Colon (tissue), 2 donors: ENCODE measurements around the gene TMEM247.
"Not testable (repeated sequence)": the region's sequence is repeated elsewhere in the genome, so short reads cannot be mapped to it uniquely, and the experiment has no call there.

ENCODE experiments used
- FAIRE-seq: peaks from 2 replicates; lab custom pipeline; 2012; peaks lifted over from hg19 to GRCh38; lab: Jason Lieb, UNC
- donor health status: control.
- donor health status: control.

The TMEM247 gene

DNA sequence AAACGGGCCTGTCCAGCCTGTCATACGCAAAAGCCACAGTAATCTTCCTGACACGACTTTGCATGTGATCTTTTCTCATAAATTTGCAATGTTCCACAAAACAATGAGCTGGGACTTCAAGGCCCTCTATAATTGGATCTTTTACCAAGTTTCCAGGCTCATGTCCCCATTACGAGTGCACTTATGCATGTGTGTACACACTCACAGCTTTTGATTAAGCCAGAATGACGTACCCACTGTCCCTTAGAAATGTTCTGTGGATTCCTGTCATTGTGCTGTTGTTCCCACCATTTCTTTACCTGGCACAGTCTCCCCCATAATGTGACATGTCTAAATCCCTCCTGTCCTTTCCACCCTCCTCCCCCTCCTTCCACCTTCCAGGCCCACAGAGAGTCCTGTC is 19.7 kb upstream of the TMEM247 start:
- FAIRE-seq = no peak

DNA sequence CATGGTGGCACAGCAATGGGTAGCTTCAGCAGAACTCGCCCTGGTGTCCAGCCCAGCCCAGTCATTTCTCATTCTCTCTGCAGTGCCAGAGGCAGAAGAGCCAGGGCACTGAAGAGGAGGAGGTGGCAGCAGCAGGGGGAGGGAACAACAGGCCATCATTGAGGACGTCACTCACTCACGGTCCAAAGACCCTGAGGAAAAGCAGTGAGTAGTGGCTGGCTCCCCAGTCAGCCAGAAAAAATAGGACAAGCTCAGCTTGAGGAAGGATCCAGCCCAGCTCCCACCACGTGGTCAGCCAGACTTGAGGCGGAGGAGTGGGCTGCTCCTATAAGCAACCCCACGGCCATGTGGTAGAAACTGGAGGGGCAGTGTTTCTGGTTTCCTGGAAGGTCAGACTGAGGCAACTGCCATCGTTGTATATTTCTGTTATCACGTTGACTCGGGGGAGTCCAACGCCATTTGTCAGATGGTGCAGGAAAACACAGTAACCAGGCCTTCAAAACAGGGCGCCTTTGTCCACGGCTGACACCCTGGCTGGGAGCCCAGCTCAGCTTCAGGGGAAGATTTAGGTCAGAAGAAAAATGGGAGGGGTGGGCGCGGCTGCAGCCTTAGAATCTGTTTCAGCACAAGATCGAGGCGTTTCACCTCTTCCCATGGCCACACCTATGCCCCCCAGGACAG is 19.0 kb upstream of the TMEM247 start:
- no peak for FAIRE-seq

DNA sequence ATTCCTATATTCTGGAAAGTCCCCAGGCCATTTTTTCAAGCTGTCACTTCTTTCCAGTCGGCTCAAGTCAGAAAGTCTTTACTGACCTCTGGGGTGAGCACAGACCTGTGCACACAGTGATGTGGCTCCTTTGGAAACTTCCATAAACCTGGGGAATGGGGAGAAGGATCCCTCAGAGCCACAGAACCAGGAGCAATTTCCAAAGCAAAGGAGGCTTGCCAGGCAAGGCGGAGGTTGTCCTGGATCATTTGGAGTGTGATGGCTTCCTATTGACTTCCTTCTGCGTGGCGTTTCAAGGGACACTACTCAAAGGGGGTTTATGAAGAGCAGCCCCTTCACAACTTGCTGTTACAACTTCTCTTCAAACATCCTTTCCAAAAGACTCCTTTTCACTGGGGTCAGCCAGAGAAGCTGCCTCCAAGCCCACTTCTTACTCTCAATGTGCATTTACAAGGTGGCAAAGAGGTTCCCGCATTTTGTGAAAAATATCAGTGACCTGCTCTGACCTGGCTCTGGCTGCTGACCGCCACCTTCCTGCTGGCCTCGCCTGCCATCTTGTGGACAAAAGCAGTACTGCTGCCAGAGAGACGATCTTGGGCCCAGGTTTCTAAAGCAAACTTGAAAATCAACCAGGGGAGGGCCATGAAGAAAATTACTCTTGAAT is 18.2 kb upstream of the TMEM247 start:
- no peak for FAIRE-seq

DNA sequence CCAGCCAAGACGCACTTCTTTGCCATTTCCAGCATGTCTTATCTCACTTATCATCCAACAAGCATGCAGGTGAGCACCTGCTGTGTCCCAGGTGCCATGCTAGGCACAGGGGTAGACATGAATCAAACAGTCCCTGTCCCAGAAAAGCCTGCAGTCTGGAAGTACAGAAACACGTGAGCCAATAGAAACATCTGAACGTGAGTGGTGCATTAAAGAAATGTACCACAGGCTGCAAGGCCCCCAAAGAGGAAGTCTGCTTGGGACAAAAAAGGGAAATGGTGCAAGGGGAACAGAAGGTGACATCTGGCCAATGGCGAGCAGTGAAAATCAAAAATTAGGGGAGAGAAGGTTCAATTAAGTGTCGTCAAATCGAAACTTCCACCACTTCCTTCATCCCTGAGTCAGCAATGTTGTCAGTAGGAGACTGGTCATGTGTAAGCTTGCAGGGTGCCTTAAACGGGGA is 17.6 kb upstream of the TMEM247 start:
- no peak for FAIRE-seq

DNA sequence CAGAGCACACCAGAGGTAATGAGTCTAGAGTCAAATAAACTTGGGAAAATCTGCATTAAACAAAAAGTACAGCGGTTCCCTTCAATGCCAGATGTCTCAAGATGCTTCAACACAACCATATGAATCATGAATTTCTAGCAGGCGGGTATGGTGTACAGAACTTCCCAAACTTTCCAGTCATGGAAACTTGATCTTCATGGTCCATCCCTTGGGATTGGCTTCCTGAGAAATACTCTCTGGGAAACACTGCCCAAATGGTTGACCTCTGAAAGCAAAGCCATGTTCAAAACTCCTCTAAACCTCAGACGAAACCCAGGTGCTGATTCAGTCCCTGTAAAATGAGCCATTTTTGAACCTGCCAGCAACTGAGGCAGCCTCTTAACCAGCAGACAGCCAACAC is 16.4 kb upstream of the TMEM247 start:
- no peak for FAIRE-seq

DNA sequence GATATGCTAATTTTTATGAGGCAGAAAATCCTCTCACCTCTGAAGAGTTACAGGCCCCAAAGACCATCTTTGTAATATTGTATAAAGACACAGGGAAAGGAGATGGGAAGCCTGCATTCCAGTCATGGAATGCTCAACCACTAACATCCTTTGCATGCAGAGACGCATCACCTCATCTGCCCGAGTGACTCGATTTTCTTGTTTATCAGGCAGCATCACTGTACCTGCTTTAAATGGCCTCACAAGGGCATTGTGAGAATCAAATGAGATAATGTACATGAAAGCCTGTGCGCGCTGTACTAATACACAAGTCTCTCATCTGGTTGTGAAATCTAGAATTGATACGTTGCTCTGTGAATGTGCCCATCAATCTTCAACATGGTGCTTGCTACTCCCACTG is 10.2 kb upstream of the TMEM247 start:
- no peak for FAIRE-seq

DNA sequence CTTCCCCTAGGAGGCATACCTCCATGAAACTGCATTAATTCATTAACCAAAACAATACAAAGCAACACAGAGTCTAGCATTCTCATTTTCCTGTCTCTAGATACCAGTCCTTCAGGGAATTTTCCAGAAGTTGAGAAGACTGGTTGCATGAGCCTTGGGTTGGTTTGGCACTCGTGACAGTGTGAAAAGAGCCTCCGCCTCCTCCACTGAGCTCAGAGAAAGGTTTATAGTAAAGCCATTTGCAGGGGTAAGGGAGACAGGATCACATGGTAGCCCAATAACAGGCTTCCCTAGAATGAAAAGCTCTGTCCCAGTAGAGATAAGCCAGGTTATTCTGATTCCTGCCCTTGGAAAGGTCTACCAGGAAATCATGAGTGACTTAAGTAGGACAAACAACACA is 9.7 kb upstream of the TMEM247 start:
- FAIRE-seq = no peak

DNA sequence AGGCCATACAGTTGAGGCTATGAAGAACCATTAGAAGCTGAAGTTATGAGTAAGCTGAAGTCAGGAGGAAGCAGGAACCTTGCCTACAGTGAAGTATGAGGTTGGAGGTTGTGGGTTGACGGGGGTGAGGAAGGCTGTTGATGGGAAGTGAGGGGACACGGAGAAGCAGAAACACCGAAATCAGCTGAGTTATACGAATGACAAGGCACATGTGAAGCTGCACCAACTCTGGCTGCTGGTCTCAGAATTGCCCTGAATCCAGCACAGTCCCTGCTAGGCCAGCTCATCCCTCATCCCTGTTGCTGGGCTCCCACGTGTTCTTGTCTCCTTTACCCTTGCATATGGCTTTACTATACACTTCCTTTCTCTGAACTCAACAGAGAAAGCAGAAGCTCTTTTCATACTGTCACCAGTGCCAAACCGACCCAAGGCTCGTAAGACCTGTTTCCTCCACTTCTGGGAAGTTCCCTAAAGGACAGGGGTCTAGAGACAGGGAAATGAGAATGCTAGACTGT is 9.2 kb upstream of the TMEM247 start:
- no peak for FAIRE-seq

DNA sequence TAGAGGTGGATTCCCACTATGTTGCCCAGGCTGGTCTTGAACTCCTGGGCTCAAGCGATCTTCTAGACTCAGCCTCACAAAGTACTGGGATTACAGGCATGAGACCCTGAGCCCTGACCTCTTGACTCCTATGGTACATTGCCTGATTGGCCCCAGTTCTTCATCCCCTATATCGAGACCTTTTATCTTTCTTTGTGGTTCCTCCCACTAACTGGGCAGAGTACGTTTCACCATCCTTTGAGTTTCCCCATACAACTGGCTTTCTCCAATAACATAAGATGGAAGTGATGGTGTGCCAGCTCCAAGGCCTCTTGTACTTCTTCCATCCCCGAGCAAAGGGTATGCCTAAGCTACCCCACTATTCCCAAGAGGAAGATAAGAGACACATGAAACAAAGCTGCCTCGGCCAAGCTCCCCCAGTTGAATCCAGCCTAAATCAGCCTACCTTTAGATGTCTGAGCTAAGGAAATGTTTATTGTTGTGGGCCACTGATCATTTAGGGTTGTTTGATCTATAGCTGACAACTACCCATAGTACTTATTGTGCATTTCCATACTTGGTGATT is 8.3 kb upstream of the TMEM247 start:
- FAIRE-seq = no peak

DNA sequence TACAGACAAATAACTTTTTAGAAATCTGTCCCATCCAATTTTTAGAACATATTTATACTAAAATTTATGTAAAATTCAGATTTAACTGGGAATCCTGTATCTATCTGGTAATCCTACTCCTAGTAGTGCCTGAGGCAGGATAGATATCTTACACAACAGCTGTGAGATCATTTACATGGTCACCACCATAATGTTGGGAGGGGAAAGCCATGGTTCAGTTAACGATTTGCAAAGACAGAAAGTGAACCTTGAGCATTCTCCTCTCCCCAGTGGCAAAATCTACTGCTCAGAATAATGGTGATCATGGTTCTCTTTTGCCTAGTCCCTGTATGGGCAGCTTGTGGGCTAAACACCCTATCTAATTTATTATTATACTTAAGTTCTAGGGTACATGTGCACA is 7.7 kb upstream of the TMEM247 start:
- FAIRE-seq = no peak

DNA sequence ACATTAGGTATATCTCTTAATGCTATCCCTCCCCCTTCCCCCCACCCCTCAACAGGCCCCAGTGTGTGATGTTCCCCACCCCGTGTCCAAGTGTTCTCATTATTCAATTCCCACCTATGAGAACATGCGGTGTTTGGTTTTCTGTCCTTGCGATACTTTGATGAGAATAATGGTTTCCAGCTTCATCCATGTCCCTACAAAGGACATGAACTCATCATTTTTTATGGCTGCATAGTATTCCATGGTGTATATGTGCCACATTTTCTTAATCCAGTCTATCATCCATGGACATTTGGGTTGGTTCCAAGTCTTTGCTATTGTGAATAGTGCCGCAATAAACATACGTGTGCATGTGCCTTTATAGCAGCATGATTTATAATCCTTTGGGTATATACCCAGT is 7.2 kb upstream of the TMEM247 start:
- FAIRE-seq = not testable (repeated sequence)

DNA sequence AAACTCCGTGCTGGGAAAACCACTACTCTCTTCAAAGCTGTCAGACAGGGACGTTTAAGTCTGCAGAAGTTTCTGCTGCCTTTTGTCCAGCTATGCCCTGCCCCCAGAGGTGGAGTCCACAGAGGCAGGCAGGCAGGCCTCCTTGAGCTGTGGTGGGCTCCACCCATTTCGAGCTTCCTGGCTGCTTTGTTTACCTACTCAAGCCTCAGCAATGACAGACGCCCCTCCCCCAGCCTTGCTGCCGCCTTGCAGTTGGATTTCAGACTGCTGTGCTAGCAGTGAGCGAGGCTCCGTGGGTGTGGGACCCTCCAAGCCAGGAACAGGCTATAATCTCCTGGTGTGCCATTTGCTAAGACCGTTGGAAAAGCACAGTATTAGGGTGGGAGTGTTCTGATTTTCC is 1.9 kb upstream of the TMEM247 start:
- not testable (repeated sequence) for FAIRE-seq

DNA sequence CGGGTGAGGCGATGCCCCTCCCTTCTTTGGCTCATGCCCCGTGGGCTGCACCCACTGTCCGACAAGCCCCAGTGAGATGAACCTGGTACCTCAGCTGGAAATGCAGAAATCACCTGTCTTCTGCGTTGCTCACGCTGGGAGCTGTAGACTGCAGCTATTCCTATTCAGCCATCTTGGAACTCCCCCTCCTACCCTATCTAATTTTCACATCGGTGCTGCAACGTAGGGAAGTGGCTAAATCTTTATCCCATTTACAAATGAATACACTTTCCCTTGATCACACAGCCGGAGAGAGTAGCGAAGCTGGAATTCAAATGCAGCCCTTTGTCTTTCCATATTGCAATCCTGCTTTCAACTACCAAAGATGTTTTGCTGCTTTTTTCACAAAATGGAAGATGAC is 1.4 kb upstream of the TMEM247 start:
- no peak for FAIRE-seq

DNA sequence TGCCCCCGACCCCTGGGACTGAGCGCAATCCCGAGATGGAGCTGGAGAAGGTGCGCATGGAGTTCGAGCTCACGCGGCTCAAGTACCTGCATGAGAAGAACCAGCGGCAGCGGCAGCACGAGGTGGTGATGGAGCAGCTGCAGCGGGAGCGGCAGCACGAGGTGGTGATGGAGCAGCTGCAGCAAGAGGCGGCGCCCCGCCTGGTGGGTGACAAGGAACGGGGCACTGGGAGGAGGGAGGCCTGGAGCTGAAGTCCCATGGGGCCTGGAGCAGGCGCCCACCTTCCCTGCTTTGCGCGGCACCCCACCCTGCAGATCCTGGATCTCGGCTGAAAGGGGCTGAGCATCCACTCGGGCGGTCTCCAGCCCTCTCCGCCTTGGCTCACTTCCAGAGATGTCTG is 1.2 kb downstream of the TMEM247 start:
- FAIRE-seq = no peak

DNA sequence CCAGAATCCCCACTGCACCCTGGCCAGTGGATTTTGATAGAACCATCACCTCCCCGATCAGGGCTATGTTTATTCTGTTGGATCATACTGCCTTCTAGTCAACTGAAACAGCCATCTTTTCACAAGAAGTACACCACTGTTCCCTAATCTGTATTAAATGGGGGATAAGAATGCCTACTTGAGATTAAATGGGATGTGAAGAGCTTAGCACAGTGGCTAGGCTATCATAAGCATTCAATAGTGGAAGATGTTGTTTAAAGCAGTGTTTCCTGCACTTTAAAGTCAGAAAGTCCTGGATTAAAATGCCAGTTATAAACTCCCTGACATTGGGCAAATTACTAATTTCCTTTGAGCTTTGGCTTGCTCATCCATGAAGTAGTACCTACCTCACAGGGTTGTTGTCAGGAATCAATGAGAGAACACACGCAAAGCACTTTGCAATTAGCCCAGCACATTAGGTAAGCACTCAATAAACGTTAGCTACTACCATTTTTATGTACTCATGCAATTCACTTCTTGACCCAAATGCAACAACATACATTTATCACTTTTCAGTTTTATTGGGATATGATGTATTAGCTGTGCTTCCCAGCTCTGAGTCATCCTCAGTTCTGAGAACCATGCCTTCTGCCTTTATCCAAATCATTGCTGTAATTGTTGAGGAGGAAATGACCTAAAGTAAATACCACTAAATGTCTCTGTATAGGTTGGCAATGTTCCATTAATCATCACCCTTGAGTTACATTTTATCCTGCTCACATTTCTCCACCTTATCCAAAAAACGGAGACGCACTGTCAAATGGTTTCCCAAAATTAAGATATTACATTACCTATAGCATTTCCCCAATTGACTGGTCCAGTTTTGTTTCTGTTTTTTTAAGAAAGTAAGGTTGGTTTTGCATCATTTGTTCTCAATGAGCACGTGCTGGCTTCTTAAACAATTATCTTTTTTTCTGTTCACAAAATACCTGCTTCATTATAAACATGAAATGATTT is 2.1 kb downstream of the TMEM247 start:
- FAIRE-seq = no peak

DNA sequence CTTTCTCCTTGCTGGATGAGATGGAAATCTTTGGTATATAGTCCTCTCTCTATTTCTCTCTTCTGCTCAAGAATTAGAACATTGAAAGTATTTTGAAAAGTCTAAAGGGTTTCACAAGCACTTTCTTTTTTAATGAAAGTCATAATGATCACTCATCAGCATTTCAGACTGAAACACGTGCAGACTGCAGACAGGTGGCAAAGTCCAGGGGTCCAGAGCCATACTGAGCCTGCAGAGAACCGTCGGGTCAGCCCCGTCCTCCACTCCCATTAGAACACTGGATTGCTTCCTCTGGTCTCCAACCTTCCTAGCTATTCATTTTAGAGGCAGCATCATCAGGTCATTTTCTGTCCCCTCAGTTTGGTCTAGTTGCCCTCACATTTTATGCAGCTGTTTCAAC is 3.1 kb downstream of the TMEM247 start:
- no peak for FAIRE-seq

DNA sequence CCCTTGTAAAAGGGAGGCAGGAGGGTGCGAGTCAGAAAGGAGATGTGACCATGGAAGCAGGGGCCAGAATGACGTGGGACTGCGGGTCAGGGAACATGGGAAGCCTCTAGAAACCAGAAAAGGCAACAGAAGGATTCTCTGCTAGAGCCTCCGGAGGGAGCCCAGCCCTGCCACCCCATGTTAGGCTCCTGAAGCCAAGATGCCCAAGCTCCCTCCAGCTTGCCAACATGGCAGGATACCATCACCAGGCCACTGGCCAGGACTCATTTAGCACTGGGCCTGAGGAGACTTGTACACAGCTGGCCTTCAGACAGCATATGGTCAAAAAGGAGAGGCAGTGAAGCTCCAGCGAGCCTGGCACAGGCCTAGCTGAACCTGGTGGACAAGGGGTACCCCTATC is 5.6 kb downstream of the TMEM247 start:
- no peak for FAIRE-seq

DNA sequence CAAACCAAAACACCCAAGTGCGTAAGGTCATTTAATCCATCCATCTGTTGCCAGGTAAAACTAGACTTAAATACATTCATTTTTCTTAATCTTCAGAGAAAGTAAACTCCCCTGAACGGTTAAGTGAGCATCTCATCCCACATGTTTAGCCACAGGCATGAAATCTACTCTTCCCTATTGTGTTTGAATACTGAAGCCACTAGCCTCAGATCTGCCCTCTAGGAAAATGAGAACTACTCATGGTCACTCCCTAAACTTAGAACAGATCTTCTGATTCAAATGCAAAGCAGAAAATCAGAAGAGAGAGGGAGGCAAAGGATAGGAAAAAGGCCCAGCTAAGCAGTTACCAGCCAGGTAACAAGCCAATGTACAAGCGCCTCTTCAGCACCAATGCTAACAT is 7.1 kb downstream of the TMEM247 start:
- no peak for FAIRE-seq

DNA sequence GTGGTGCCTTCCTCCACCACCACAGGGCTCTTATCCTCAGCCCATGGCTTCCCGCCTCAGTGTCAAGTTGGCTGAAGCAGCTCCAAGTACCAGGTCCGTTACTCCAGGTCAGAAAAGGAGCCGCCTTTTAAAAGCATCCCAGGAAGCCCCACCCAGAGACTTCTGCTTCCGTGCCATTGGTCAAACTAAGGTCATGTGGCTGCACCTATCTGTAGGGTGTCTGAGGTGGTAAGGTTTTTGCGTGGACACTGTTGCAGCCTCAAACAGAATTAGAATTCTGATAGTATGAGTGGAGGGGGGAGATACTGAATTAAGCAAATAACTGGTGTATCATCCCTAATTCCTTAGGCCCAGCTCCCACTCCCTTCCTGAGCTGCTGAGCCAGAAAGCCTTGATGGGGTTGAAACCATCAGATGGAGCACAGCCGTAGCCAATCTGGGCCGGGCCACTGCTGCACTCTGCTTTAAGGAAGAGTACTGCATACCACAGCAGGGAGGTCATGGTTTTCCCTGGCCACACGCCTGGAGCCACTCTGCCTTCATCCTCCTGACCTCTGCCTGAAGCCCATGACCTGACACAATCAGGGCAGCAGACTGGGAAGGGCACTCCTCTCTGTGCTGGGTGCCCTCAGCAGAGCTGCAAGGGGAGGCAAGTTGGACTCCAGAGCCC is 8.4 kb downstream of the TMEM247 start:
- FAIRE-seq = no peak

DNA sequence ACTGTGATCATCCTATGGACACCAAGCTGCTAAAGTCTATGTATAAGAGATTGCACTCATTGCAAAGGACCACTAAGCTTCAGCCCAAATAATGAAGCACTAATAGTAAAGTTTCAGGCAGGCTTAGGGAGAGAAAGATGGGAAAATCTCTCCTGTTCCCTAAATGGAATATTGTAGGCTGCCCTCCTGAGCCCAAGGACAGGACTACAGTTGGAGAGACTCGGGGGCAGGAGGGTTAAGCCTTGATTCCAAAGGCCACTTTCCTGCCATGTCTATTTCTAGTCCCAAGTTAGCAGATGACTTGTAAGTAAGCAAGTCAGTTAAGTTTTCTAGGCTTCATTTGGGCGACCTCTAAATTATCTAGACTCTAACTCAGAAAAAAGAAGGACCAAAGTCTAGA is 9.0 kb downstream of the TMEM247 start:
- no peak for FAIRE-seq

DNA sequence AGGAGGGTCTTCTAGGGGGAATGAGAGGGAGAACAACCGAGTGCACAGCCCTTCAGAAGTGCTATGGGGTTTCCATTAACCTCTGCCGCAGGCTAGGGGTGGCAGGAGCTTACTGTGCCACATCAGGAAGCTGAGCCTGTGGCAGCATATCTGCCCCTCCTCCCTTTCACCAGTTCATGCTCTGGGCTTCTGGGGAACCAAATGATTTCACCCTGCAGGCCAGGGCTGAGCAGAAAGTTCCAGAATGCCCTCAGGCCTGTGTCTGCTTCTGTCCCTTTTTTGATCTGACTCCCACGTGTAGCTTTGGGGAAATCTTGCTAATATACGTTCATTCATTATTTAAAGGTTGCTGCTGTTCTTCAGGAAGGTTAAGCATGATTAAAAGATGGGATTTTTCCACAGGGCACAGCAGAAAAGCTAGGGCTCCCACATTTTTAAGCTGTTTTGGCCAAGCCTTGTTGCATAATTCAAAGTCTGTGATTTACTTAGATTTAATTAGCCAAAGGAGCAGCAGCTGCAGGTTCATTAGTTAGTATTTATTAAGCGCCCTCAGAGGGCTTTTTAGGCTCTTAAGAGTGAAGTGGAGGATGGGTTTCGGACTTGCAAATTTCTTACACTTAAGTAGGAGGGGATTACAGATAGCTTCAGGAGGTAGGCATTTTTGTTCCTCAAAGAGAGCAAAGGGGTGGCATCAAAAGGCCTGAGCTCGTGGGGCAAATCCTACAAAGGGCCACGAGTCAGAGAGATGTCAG is 10.2 kb downstream of the TMEM247 start:
- FAIRE-seq = no peak
